Ishikawa (cell line): ENCODE results near the gene PIP4K2C.

Experiments used
- USF1 ChIP-seq: IDR thresholded peaks from 2 replicates; pipeline ENCODE4 v1.6.1; 2012
- YY1 ChIP-seq: IDR thresholded peaks from 2 replicates; pipeline ENCODE4 v1.6.1; 2012; ENCODE audit warnings: low read depth

PIP4K2C gene

DNA sequence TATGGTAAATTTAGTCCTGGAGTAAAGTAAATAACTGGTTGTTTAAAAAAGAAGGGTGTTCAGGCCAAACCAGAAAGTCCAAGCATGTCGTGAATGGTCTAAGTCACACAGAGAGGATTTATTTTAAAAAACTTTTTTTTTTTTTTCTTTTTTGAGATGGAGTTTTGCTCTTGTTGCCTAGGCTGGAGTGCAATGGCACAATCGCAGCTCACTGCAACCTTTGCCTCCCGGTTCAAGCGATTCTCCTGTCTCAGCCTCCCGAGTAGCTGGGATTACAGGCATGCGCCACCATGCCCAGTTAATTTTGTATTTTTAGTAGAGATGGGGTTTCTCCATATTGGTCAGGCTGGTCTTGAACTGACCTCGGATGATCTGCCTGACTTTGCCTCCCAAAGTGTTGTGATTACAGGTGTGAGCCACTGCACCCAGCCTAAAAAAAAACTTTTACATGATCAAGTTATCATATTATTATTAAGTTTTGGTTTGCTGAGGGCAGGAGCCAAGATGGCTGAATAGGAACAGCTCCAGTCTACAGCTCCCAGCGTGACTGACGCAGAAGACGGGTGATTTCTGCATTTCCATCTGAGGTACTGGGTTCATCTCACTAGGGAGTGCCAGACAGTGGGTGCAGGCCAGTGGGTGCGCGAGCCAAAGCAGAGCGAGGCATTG, 55.1 kb downstream of the PIP4K2C start:
- peak; percentile 37 for TF ChIP-seq USF1
- TF ChIP-seq YY1: 0 out of 2 replicates have a peak, but pooled peaks have one; percentile 33
